OCI-M2 (cell line): ENCODE results near the gene RAE1.

ENCODE experiments used
- DNase-seq: peaks from one replicate; lab custom pipeline; 2025; ENCODE audit not compliant: unreplicated experiment; lab: John Stamatoyannopoulos, UW

The RAE1 gene

GRCh38 chr20:57351042-57351783 is at the start of gene RAE1:
Gene RAE1, plus strand, starts transcription at chr20:57351255. Its CDS starts 2,784 bp downstream, at chr20:57354039.
- DNase-seq: peak; percentile 37

GRCh38 chr20:57306747-57307146 is 44.3 kb upstream of the RAE1 start:
- DNase-seq: no peak

- DNase-seq: no peak
Measured at GRCh38 chr20:57308451-57309271, 42.4 kb upstream of the RAE1 start.

GRCh38 chr20:57309544-57310115 is 41.4 kb upstream of the RAE1 start:
- no peak for DNase-seq

GRCh38 chr20:57310821-57311514 is 40.1 kb upstream of the RAE1 start:
- DNase-seq: no peak

GRCh38 chr20:57312138-57312537 is 38.9 kb upstream of the RAE1 start:
- no peak for DNase-seq

GRCh38 chr20:57313230-57313629 is 37.8 kb upstream of the RAE1 start:
- DNase-seq: no peak

- DNase-seq: no peak
Measured at GRCh38 chr20:57313951-57314350, 37.1 kb upstream of the RAE1 start.

GRCh38 chr20:57315083-57315975 is 35.7 kb upstream of the RAE1 start:
- no peak for DNase-seq

GRCh38 chr20:57315976-57316480 is 35.0 kb upstream of the RAE1 start:
- DNase-seq: no peak

GRCh38 chr20:57316795-57317201 is 34.3 kb upstream of the RAE1 start:
- no peak for DNase-seq

GRCh38 chr20:57317316-57317788 is 33.7 kb upstream of the RAE1 start:
- no peak for DNase-seq

- DNase-seq: no peak
Measured at GRCh38 chr20:57317789-57318371, 33.2 kb upstream of the RAE1 start.

GRCh38 chr20:57319584-57319983 is 31.5 kb upstream of the RAE1 start:
- no peak for DNase-seq

GRCh38 chr20:57320358-57320757 is 30.7 kb upstream of the RAE1 start:
- no peak for DNase-seq

- no peak for DNase-seq
Measured at GRCh38 chr20:57321142-57321541, 29.9 kb upstream of the RAE1 start.

- DNase-seq: no peak
Measured at GRCh38 chr20:57322476-57322875, 28.6 kb upstream of the RAE1 start.

GRCh38 chr20:57323034-57323433 is 28.0 kb upstream of the RAE1 start:
- DNase-seq: no peak

GRCh38 chr20:57325632-57326356 is 25.3 kb upstream of the RAE1 start:
- DNase-seq: no peak
